K562 (cell line): ENCODE measurements around the gene SLPI. TPM values are rescaled to one million over a fixed set of nuclear protein-coding genes. Genes with fewer than 3 reads are reported as not detected.

Experiments used
- ATAC-seq: fragments of 200-7000 bp; cut with Tn5 transposase; 3 replicates; pipeline ENCODE4 v1.9.1; 2020; ENCODE audit warnings: moderate library complexity
- BruUV-seq: library from RNA; stranded (reverse); fragments of 400-500 nt; replicated peaks from 2 replicates; lab custom pipeline; 2021; lab: Mats Ljungman, UMichigan
- CTCF ChIA-PET: fragments of 300-600 bp; formaldehyde crosslinking; extraction: SDS; loops from one replicate; lab custom pipeline; 2021; ENCODE audit warnings: low intra/inter-chr PET ratio; lab: Yijun Ruan, JAX
- POLR2A ChIA-PET: fragments of 300-600, 350-650 bp; sonication (Branson Sonifier 250); formaldehyde crosslinking; extraction: SDS; loops from one replicate; lab custom pipeline; 2021; ENCODE audit warnings: antibody characterized with exemption, inconsistent platforms; lab: Yijun Ruan, JAX
- DNase-seq, 4 experiments: peaks; one replicate each; pipeline versions ENCODE4 v3.0.0 to v3.0.0-alpha.2; 2011 to 2018; ENCODE audit warnings: low spot score in 3 of 4, mixed read lengths in 3 of 4; ENCODE audit errors: extremely low read depth in 1 of 4
- FAIRE-seq: peaks from 2 replicates; lab custom pipeline; 2011; peaks lifted over from hg19 to GRCh38; lab: Jason Lieb, UNC
- H2AFZ ChIP-seq: 2 replicates; pipeline ENCODE4 v1.6.0; 2011; ENCODE audit warnings: low read depth, low read length, control low read depth, inconsistent platforms
- H3K27ac ChIP-seq: fragments of 200-600 bp; 3 replicates; pipeline ENCODE4 v1.8.0; 2011; ENCODE audit warnings: low read depth, mild to moderate bottlenecking, control low read depth, inconsistent platforms, low read length, moderate library complexity, mixed read lengths; ENCODE audit errors: extremely low read depth
- H3K27me3 ChIP-seq, 2 experiments: fragments of 300-600 bp in 1 of 2; 2 replicates in 1 of 2; 3 replicates in 1 of 2; pipeline versions ENCODE4 v1.6.0 to v1.8.0; 2011; ENCODE audit warnings: inconsistent platforms in 2 of 2, low read length in 2 of 2, mild to moderate bottlenecking in 1 of 2, mixed read lengths in 1 of 2, moderate library complexity in 1 of 2; ENCODE audit not compliant: control insufficient read depth in 2 of 2, insufficient read depth in 2 of 2
- H3K36me3 ChIP-seq: fragments of 300-600 bp; 3 replicates; pipeline ENCODE4 v1.8.0; 2011; ENCODE audit warnings: mild to moderate bottlenecking, low read length, inconsistent platforms; ENCODE audit not compliant: control insufficient read depth, insufficient read depth
- H3K4me1 ChIP-seq, 2 experiments: fragments of 200-600 bp in 1 of 2; replicated peaks in 1 of 2; 2 replicates in 1 of 2; 3 replicates in 1 of 2; pipeline versions ENCODE4 v1.5.1 to v1.8.0; 2011; ENCODE audit warnings: inconsistent platforms in 2 of 2, low read length in 2 of 2, mild to moderate bottlenecking in 1 of 2, mixed read lengths in 1 of 2, moderate library complexity in 1 of 2; ENCODE audit not compliant: control insufficient read depth in 2 of 2, insufficient read depth in 2 of 2
- H3K4me2 ChIP-seq: 2 replicates; pipeline ENCODE4 v1.6.1; 2011; ENCODE audit warnings: low read length, control low read depth, inconsistent platforms, mixed read lengths; ENCODE audit not compliant: insufficient read depth
- H3K4me3 ChIP-seq: fragments of 200-600 bp; sonication (generic), shearing (Covaris generic); 2 replicates; pipeline ENCODE4 v1.5.1; 2016; ENCODE audit warnings: control low read depth, inconsistent platforms
- H3K79me2 ChIP-seq: fragments of 200-600 bp; 3 replicates; pipeline ENCODE4 v1.8.0; 2011; ENCODE audit warnings: low read length, inconsistent platforms; ENCODE audit not compliant: control insufficient read depth, insufficient read depth
- H3K9ac ChIP-seq, 2 experiments: 2 replicates each; pipeline versions ENCODE4 v1.6.0 to v1.6.1; 2011; ENCODE audit warnings: low read depth in 2 of 2, low read length in 2 of 2, control low read depth in 1 of 2, inconsistent platforms in 1 of 2, mild to moderate bottlenecking in 1 of 2, mixed read lengths in 1 of 2; ENCODE audit not compliant: insufficient read depth in 1 of 2
- H3K9me1 ChIP-seq: one replicate; pipeline ENCODE4 v1.6.0; 2011; ENCODE audit warnings: inconsistent platforms, mild to moderate bottlenecking, low read length, moderate library complexity; ENCODE audit not compliant: control insufficient read depth, insufficient read depth
- H3K9me3 ChIP-seq: replicated peaks from 2 replicates; pipeline ENCODE4 v1.5.1; 2011; ENCODE audit warnings: low read depth, low read length, inconsistent platforms; ENCODE audit not compliant: control insufficient read depth, insufficient read depth
- H4K20me1 ChIP-seq: replicated peaks from 2 replicates; pipeline ENCODE4 v1.6.1; 2011; ENCODE audit warnings: low read length, inconsistent platforms, mixed read lengths; ENCODE audit not compliant: control insufficient read depth, insufficient read depth
- CTCF ChIP-seq, 3 experiments: IDR thresholded peaks in 2 of 3; conservative IDR thresholded peaks in 1 of 3; 2 replicates each; pipeline ENCODE4 v1.5.1; 2011 to 2012; ENCODE audit warnings: low read length in 3 of 3, mild to moderate bottlenecking in 3 of 3, control low read depth in 2 of 3, improper control_type of control experiment in 1 of 3, inconsistent platforms in 1 of 3, low read depth in 1 of 3, mixed read lengths in 1 of 3, moderate library complexity in 1 of 3; ENCODE audit not compliant: insufficient read depth in 2 of 3
- KDM1A ChIP-seq, 2 experiments: fragments of 450-650 bp; IDR thresholded peaks; 2 replicates each; pipeline ENCODE4 v1.6.1; 2016; ENCODE audit warnings: mild to moderate bottlenecking in 2 of 2
- MBD2 ChIP-seq: sonication (generic); IDR thresholded peaks from 2 replicates; pipeline ENCODE4 v1.6.1; 2016; ENCODE audit warnings: low read depth, borderline replicate concordance
- RBM25 ChIP-seq: fragments of 200-400 bp; formaldehyde crosslinking; IDR thresholded peaks from 2 replicates; pipeline ENCODE4 v1.6.1; 2018; ENCODE audit warnings: low read length, low read depth, moderate library complexity; ENCODE audit not compliant: severe bottlenecking
- TEAD2 ChIP-seq: fragments of 450-650 bp; IDR thresholded peaks from 2 replicates; pipeline ENCODE4 v1.6.1; 2016; ENCODE audit warnings: missing genetic modification characterization, control low read depth, missing compliant biosample characterization
- WGBS: fragments of 100-300 bp; shearing (Covaris generic); methylation state at CpG from one replicate; pipeline ENCODE4 v1.1.6; 2016; ENCODE audit warnings: low coverage, mixed read lengths; ENCODE audit not compliant: insufficient coverage; ENCODE audit errors: missing lambda C conversion rate; 5-methylcytosine and 5-hydroxymethylcytosine counted together
- in situ Hi-C: fragments of 300-500 bp; cut with MboI; formaldehyde crosslinking; loops from 4 replicates; pipeline ENCODE4 v1.15.0; 2018; ENCODE audit warnings: inconsistent platforms, mixed read lengths
- intact Hi-C: fragments of 100-400 bp; cut with micrococcal nuclease; formaldehyde crosslinking; loops from 2 replicates; pipeline ENCODE4 v1.14.2; 2022
- polyA plus RNA-seq, 8 experiments: library from polyadenylated mRNA; depleted of rRNA in 4 of 8; stranded (reverse) in 5 of 8; unstranded in 3 of 8; fragments of >200 nt; fragmentation: Nextera tagmentation in 2 of 8; fragmentation: Illumina TruSeq in 1 of 8; extraction: Ambion mirVana in 2 of 8; extraction: Trizol in 1 of 8; gene quantifications; 2 replicates each; pipeline versions ENCODE4 v1.2.1 to v1.2.3, GENCODE V29; 2011 to 2014; ENCODE audit warnings: inconsistent platforms in 1 of 8, missing spikeins in 1 of 8
- total RNA-seq, 7 experiments: library from RNA; depleted of rRNA in 6 of 7; stranded (reverse); fragments of >200 nt in 6 of 7; fragmentation: Illumina TruSeq in 2 of 7; extraction: Trizol in 2 of 7; gene quantifications; 2 replicates each; pipeline versions ENCODE4 v1.2.1 to v1.2.3, GENCODE V29; 2011 to 2021; ENCODE audit warnings: low replicate concordance in 1 of 7

SLPI gene
- total and polyA plus RNA-seq, 9 of the 15 experiments (the other 6 are each of a cell fraction or from before 2014, with no cell fraction given): 0.78 TPM; not detected in 8

GRCh38 chr20:45294003-45294368 lies 39.6 kb upstream of the SLPI start:
- DNase-seq (no peak), ATAC-seq (no peak), FAIRE-seq (no peak)
- no TSS peak for BruUV-seq
- intact Hi-C loops: loop anchor here (5.0 kb wide), 1 partner anchor 57 kb away; no protein-coding TSS in a partner anchor
- Histone ChIP-seq H3K4me3 (no peak overlapping the region), H3K9me1 (no peaks in the 10 kb centered on the region), H4K20me1 (peaks cover 5% of the 10 kb centered on the region; the same call in 1 of the 2 replicates), H3K4me2 (0 out of 2 replicates have a peak overlapping the region, but pooled peaks have one; percentile 83), H3K36me3 (no peaks in the 10 kb centered on the region), H2AFZ (peak overlapping the region; percentile 96; the same call in 1 of the 2 replicates), H3K27me3 (peaks cover 14 to 52% of the 10 kb centered on the region in 2 experiments; a peak in 4 of 5 replicates), H3K9me3 (peaks cover 3% of the 10 kb centered on the region; the same call in 1 of the 2 replicates), H3K27ac (no peak overlapping the region), H3K79me2 (no peaks in the 10 kb centered on the region), H3K4me1 (peaks cover 10 to 19% of the 10 kb centered on the region in 2 experiments; a peak in 4 of 5 replicates), H3K9ac (no peak overlapping the region)
- in situ Hi-C loops: no loop called here
- TF ChIP-seq CTCF (IDR thresholded peaks at IDR 0.05 in 2 of 3, conservative IDR thresholded peaks at IDR 0.05 in 1 of 3; ENCODE audit: insufficient read depth in 2 of 3, low read depth in 1 of 3, low read length in 3 of 3) (peak in 1 of 3 experiments; percentile 28; a peak in 1 of 6 replicates), RBM25 (peak; percentile 20), MBD2 (no peak), KDM1A (IDR thresholded peaks at IDR 0.05) (0 out of 4 replicates have a peak, but pooled peaks have one; percentile 17 to 30), TEAD2 (tag) (no peak)
- 2% methylated on average over 4 of the region's 5 CpGs for WGBS
- ChIA-PET CTCF (no interaction called here), POLR2A (interaction anchor here (0.5 to 1.8 kb wide), 6 partner anchors 10 to 1799 kb away, joined by 3 to 10 read pairs (median 3); partner anchors contain the start of gene SYS1)
